Measurements from ENCODE around the gene ERGIC3.
"Not testable (repeated sequence)": the region's sequence is repeated elsewhere in the genome, so short reads cannot be mapped to it uniquely, and the experiment has no call there.

The ERGIC3 gene

GRCh38 chr20:35517767-35518166, 24.1 kb upstream of the ERGIC3 start:
- not testable (repeated sequence) for DNase-seq (ENCODE audit: low read depth in 3 of 3)

- DNase-seq (ENCODE audit: low read depth in 3 of 3) = no peak
Observed at GRCh38 chr20:35518955-35519354, 22.9 kb upstream of the ERGIC3 start.

GRCh38 chr20:35523298-35523888, 18.5 kb upstream of the ERGIC3 start:
- peak in 1 of 3 donors; percentile 24 for DNase-seq (ENCODE audit: low read depth in 3 of 3)

- DNase-seq (ENCODE audit: low read depth in 3 of 3) = no peak
Observed at GRCh38 chr20:35525639-35526038, 16.2 kb upstream of the ERGIC3 start.

GRCh38 chr20:35527122-35527769, 14.6 kb upstream of the ERGIC3 start:
- DNase-seq (ENCODE audit: low read depth in 3 of 3) = no peak

GRCh38 chr20:35529552-35529951, 12.3 kb upstream of the ERGIC3 start, which contains the start of gene C20orf173:
C20orf173 (minus strand) TSS chr20:35529652; CDS start chr20:35529373, 279 bp downstream.
- DNase-seq (ENCODE audit: low read depth in 3 of 3) = no peak

- no peak for DNase-seq (ENCODE audit: low read depth in 3 of 3)
Observed at GRCh38 chr20:35539756-35540212, 2.1 kb upstream of the ERGIC3 start.

GRCh38 chr20:35541118-35541782, 628 bp upstream of the ERGIC3 start:
- no peak for DNase-seq (ENCODE audit: low read depth in 3 of 3)

GRCh38 chr20:35542990-35543389, 1.1 kb downstream of the ERGIC3 start:
- no peak for DNase-seq (ENCODE audit: low read depth in 3 of 3)

GRCh38 chr20:35544436-35544835, 2.6 kb downstream of the ERGIC3 start:
- DNase-seq (ENCODE audit: low read depth in 3 of 3) = no peak

GRCh38 chr20:35544941-35545340, 3.1 kb downstream of the ERGIC3 start:
- DNase-seq (ENCODE audit: low read depth in 3 of 3) = not testable (repeated sequence)

- DNase-seq (ENCODE audit: low read depth in 3 of 3) = no peak
Observed at GRCh38 chr20:35546127-35546526, 4.2 kb downstream of the ERGIC3 start.

- DNase-seq (ENCODE audit: low read depth in 3 of 3) = no peak
Observed at GRCh38 chr20:35547329-35547728, 5.5 kb downstream of the ERGIC3 start.

- DNase-seq (ENCODE audit: low read depth in 3 of 3) = no peak
Observed at GRCh38 chr20:35551503-35551902, 9.6 kb downstream of the ERGIC3 start.

GRCh38 chr20:35552914-35553313, 11.0 kb downstream of the ERGIC3 start:
- no peak for DNase-seq (ENCODE audit: low read depth in 3 of 3)

- DNase-seq (ENCODE audit: low read depth in 3 of 3) = not testable (repeated sequence)
Observed at GRCh38 chr20:35555461-35555860, 13.6 kb downstream of the ERGIC3 start.

- no peak for DNase-seq (ENCODE audit: low read depth in 3 of 3)
Observed at GRCh38 chr20:35555951-35556645, 14.2 kb downstream of the ERGIC3 start.

- no peak for DNase-seq (ENCODE audit: low read depth in 3 of 3)
Observed at GRCh38 chr20:35556871-35557270, 15.0 kb downstream of the ERGIC3 start.

GRCh38 chr20:35558451-35558850, 16.6 kb downstream of the ERGIC3 start:
- no peak for DNase-seq (ENCODE audit: low read depth in 3 of 3)

- no peak for DNase-seq (ENCODE audit: low read depth in 3 of 3)
Observed at GRCh38 chr20:35559042-35559693, 17.3 kb downstream of the ERGIC3 start.

- no peak for DNase-seq (ENCODE audit: low read depth in 3 of 3)
Observed at GRCh38 chr20:35560105-35560511, 18.2 kb downstream of the ERGIC3 start.

GRCh38 chr20:35560541-35560940, 18.7 kb downstream of the ERGIC3 start:
- DNase-seq (ENCODE audit: low read depth in 3 of 3) = no peak
